Inflammatory macrophage (primary cell): ENCODE data around the gene VPS13C.
"Not testable (repeated sequence)": the region's sequence is repeated elsewhere in the genome, so short reads cannot be mapped to it uniquely, and the experiment has no call there.

Source experiments
- DNase-seq, 2 donors: peaks; one replicate each; pipeline ENCODE4 v3.0.0-alpha.2; 2020 to 2022

Gene VPS13C

GRCh38 chr15:62075595-62076277 lies 15.5 kb upstream of the VPS13C start:
- DNase-seq = no peak

GRCh38 chr15:62071711-62072308 lies 11.6 kb upstream of the VPS13C start:
- peak; percentile 36 to 68 for DNase-seq

- DNase-seq = no peak
Observed at GRCh38 chr15:62069551-62069950, 9.3 kb upstream of the VPS13C start.

GRCh38 chr15:62068810-62069167 lies 8.5 kb upstream of the VPS13C start:
- no peak for DNase-seq

GRCh38 chr15:62068071-62068809 lies 8.0 kb upstream of the VPS13C start:
- peak; percentile 65 to 75 for DNase-seq

GRCh38 chr15:62067448-62068044 lies 7.3 kb upstream of the VPS13C start:
- DNase-seq = no peak

- no peak for DNase-seq
Observed at GRCh38 chr15:62066663-62067447, 6.6 kb upstream of the VPS13C start, which contains the start of gene C2CD4A. TSS of gene C2CD4A (plus strand) at chr15:62066977. CDS start at chr15:62067614, 637 bp downstream.

- no peak for DNase-seq
Observed at GRCh38 chr15:62063825-62064635, 3.8 kb upstream of the VPS13C start.

GRCh38 chr15:62060896-62061280 lies 641 bp upstream of the VPS13C start:
- no peak for DNase-seq

GRCh38 chr15:62059816-62060112 lies 483 bp downstream of the VPS13C start:
- peak; percentile 80 to 84 for DNase-seq

GRCh38 chr15:62059108-62059815 lies 985 bp downstream of the VPS13C start:
- DNase-seq = no peak

GRCh38 chr15:62058327-62059028 lies 1.8 kb downstream of the VPS13C start:
- DNase-seq = no peak

- DNase-seq = peak in 1 of 2 donors; percentile 62
Observed at GRCh38 chr15:62057341-62057980, 2.8 kb downstream of the VPS13C start.

- DNase-seq = no peak
Observed at GRCh38 chr15:62054979-62055378, 5.3 kb downstream of the VPS13C start.

- DNase-seq = no peak
Observed at GRCh38 chr15:62053439-62054085, 6.7 kb downstream of the VPS13C start.

GRCh38 chr15:62052713-62053112 lies 7.5 kb downstream of the VPS13C start:
- DNase-seq = peak in 1 of 2 donors; percentile 31

GRCh38 chr15:62051166-62051565 lies 9.1 kb downstream of the VPS13C start:
- DNase-seq = no peak

GRCh38 chr15:62050115-62050514 lies 10.1 kb downstream of the VPS13C start:
- no peak for DNase-seq

- not testable (repeated sequence) for DNase-seq
Observed at GRCh38 chr15:62048254-62048653, 12.0 kb downstream of the VPS13C start.
